ENCODE measurements around the gene SLC17A2. TPM values are rescaled to one million over a fixed set of nuclear protein-coding genes. Genes with fewer than 3 reads are reported as not detected.

Gene SLC17A2
- total and polyA plus RNA-seq, 2 of the 13 experiments (the other 11 are each of a cell fraction or from before 2014, with no cell fraction given), result 11.2 to 32.4 TPM

GRCh38 chr6:25883536-25883935 is 47.0 kb downstream of the SLC17A2 start (continued):
- TF ChIP-seq KIAA2018 (CRISPR knock-in tag; IDR thresholded peaks at IDR 0.05; ENCODE audit: borderline replicate concordance) (no peak), ARID4A (CRISPR knock-in tag; IDR thresholded peaks at IDR 0.05; ENCODE audit: borderline replicate concordance) (no peak)
